Neural cell (in vitro differentiated cells): Measurements from ENCODE around the gene CLGN. TPM values are rescaled to one million over a fixed set of nuclear protein-coding genes. Genes with fewer than 3 reads are reported as not detected.

Experiments
- H2AFZ ChIP-seq: fragments of 200-600, 300-800 bp; sonication (generic), shearing (Covaris generic); 2 replicates; pipeline ENCODE4 v1.6.0; 2014; ENCODE audit warnings: low read depth, mild to moderate bottlenecking, antibody characterized with exemption, low read length, moderate library complexity
- H3F3A ChIP-seq: fragments of 200-600 bp; shearing (Covaris generic); 2 replicates; pipeline ENCODE4 v1.6.1; 2016; ENCODE audit warnings: mild to moderate bottlenecking, moderate library complexity, mixed read lengths, antibody characterized with exemption, low read length; ENCODE audit not compliant: insufficient read depth, poor library complexity, severe bottlenecking
- H3K27ac ChIP-seq: fragments of 200-600, 300-800 bp; sonication (generic), shearing (Covaris generic); 2 replicates; pipeline ENCODE4 v1.5.1; 2014; ENCODE audit warnings: mild to moderate bottlenecking, low read length, moderate library complexity
- H3K27me3 ChIP-seq: fragments of 300-800, 200-600 bp; sonication (generic), shearing (Covaris generic); 2 replicates; pipeline ENCODE4 v1.6.0; 2014; ENCODE audit warnings: mild to moderate bottlenecking, low read depth, low read length, moderate library complexity; ENCODE audit not compliant: insufficient read depth
- H3K36me3 ChIP-seq: fragments of 300-800, 200-600 bp; sonication (generic), shearing (Covaris generic); 2 replicates; pipeline ENCODE4 v1.5.1; 2014; ENCODE audit warnings: mild to moderate bottlenecking, antibody characterized with exemption, low read length, moderate library complexity; ENCODE audit not compliant: insufficient read depth
- H3K4me2 ChIP-seq: fragments of 300-800, 200-600 bp; sonication (generic), shearing (Covaris generic); 2 replicates; pipeline ENCODE4 v1.6.0; 2014; ENCODE audit warnings: mild to moderate bottlenecking, low read length
- H3K4me3 ChIP-seq: fragments of 300-800, 200-600 bp; sonication (generic), shearing (Covaris generic); 2 replicates; pipeline ENCODE4 v1.5.1; 2014; ENCODE audit warnings: mild to moderate bottlenecking, low read length, moderate library complexity
- H3K79me2 ChIP-seq: fragments of 200-600 bp; shearing (Covaris generic); replicated peaks from 2 replicates; pipeline ENCODE4 v1.6.0; 2014; ENCODE audit warnings: mild to moderate bottlenecking, low read length, moderate library complexity; ENCODE audit not compliant: insufficient read depth
- H3K9ac ChIP-seq: fragments of 300-800, 200-600 bp; sonication (generic), shearing (Covaris generic); 2 replicates; pipeline ENCODE4 v1.6.1; 2016; ENCODE audit warnings: mild to moderate bottlenecking, low read length, mixed read lengths
- H3K9me2 ChIP-seq: fragments of 200-600 bp; shearing (Covaris generic); 2 replicates; pipeline ENCODE4 v1.6.1; 2016; ENCODE audit warnings: mild to moderate bottlenecking, low read length, mixed read lengths; ENCODE audit not compliant: insufficient read depth
- H3K9me3 ChIP-seq: fragments of 200-600, 300-800 bp; sonication (generic), shearing (Covaris generic); 2 replicates; pipeline ENCODE4 v1.6.1; 2016; ENCODE audit warnings: mild to moderate bottlenecking, mixed run types, low read length, moderate library complexity, mixed read lengths
- H4K20me1 ChIP-seq: fragments of 200-600 bp; shearing (Covaris generic); 2 replicates; pipeline ENCODE4 v1.6.1; 2016; ENCODE audit warnings: mild to moderate bottlenecking, mixed run types; ENCODE audit not compliant: insufficient read depth
- CTCF ChIP-seq: fragments of 450-650 bp; IDR thresholded peaks from 2 replicates; pipeline ENCODE4 v1.5.1; 2014; ENCODE audit warnings: antibody characterized with exemption, mild to moderate bottlenecking, moderate library complexity; ENCODE audit not compliant: poor library complexity, severe bottlenecking
- EP300 ChIP-seq: fragments of 450-650 bp; conservative IDR thresholded peaks from 2 replicates; pipeline ENCODE4 v1.6.1; 2014; ENCODE audit warnings: antibody characterized with exemption, mild to moderate bottlenecking, moderate library complexity; ENCODE audit not compliant: poor library complexity, severe bottlenecking
- EZH2 ChIP-seq: fragments of 200-600, 300-800 bp; shearing (Covaris generic), sonication (generic); IDR thresholded peaks from 2 replicates; pipeline ENCODE4 v1.6.1; 2014; ENCODE audit warnings: antibody characterized with exemption, low read length, borderline replicate concordance, mild to moderate bottlenecking; ENCODE audit not compliant: insufficient read depth, poor library complexity, severe bottlenecking
- MXI1 ChIP-seq: fragments of 450-650 bp; conservative IDR thresholded peaks from 2 replicates; pipeline ENCODE4 v1.6.1; 2014; ENCODE audit warnings: antibody characterized with exemption, mild to moderate bottlenecking; ENCODE audit not compliant: poor library complexity, severe bottlenecking
- POLR2AphosphoS5 ChIP-seq: IDR thresholded peaks from 2 replicates; pipeline ENCODE4 v1.6.1; 2012
- RAD21 ChIP-seq: fragments of 450-650 bp; conservative IDR thresholded peaks from 2 replicates; pipeline ENCODE4 v1.6.1; 2014; ENCODE audit warnings: antibody characterized with exemption, mild to moderate bottlenecking, moderate library complexity
- REST ChIP-seq: IDR thresholded peaks from 2 replicates; pipeline ENCODE4 v1.6.1; 2012; ENCODE audit warnings: borderline replicate concordance
- SMC3 ChIP-seq: fragments of 450-650 bp; conservative IDR thresholded peaks from 2 replicates; pipeline ENCODE4 v1.6.1; 2014; ENCODE audit warnings: antibody characterized with exemption, mild to moderate bottlenecking, moderate library complexity; ENCODE audit not compliant: poor library complexity
- TAF1 ChIP-seq: IDR thresholded peaks from 2 replicates; pipeline ENCODE4 v1.6.1; 2012; ENCODE audit warnings: low read depth
- polyA plus RNA-seq: library from polyadenylated mRNA; depleted of rRNA; stranded (reverse); fragments of >200 nt; gene quantifications from 2 replicates; pipeline ENCODE4 v1.2.3, GENCODE V29; 2014

Gene CLGN
- polyA plus RNA-seq, 1 donor from 2014 or later, result 20.8 TPM

- Histone ChIP-seq H3K79me2 (no peaks in the 10 kb centered on the region), H3K4me2 (no peak overlapping the region), H3K27me3 (no peaks in the 10 kb centered on the region), H3K9ac (no peak overlapping the region), H3F3A (no peaks in the 10 kb centered on the region), H2AFZ (no peak overlapping the region), H3K9me2 (no peaks in the 10 kb centered on the region), H4K20me1 (no peaks in the 10 kb centered on the region), H3K36me3 (no peaks in the 10 kb centered on the region), H3K4me3 (no peak overlapping the region), H3K27ac (no peak overlapping the region), H3K9me3 (no peaks in the 10 kb centered on the region)
- TF ChIP-seq CTCF, result no peak
- TF ChIP-seq EP300, result no peak
- TF ChIP-seq TAF1, result no peak
- no peak for TF ChIP-seq POLR2AphosphoS5
- TF ChIP-seq REST, result no peak
- TF ChIP-seq RAD21, result no peak
- no peak for TF ChIP-seq MXI1
- TF ChIP-seq SMC3, result no peak
These were observed 42.6 kb upstream of the CLGN start for GRCh38 chr4:140469791-140470733.

DNA sequence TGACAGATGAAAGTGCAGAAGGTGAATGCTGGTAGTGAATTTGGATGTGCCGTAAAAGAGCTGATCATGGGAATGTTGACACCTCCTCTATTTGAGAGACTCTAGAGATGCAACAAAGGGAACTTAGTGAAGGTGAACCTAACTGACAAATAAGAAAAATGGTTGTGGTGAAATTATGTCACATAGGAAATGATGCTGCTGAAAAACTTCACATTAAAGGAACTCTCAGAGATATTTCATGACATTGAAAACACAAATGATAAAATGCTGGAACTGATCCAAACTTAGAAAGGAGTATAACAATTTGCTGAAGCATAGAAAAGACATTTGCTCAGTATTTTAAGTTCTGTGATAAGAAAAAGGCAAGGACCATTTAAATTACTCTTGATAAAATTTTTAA lies 38.7 kb upstream of the CLGN start:
- no peak overlapping the region for H3K27ac ChIP-seq
- H3K9me3 ChIP-seq, result no peaks in the 10 kb centered on the region
- no peaks in the 10 kb centered on the region for H3F3A ChIP-seq
- no peak overlapping the region for H3K4me2 ChIP-seq
- no peak overlapping the region for H2AFZ ChIP-seq
- H3K36me3 ChIP-seq, result no peaks in the 10 kb centered on the region
- H3K27me3 ChIP-seq, result no peaks in the 10 kb centered on the region
- H3K9me2 ChIP-seq, result no peaks in the 10 kb centered on the region
- no peak overlapping the region for H3K4me3 ChIP-seq
- TF ChIP-seq REST (no peak), EZH2 (no peak)
- no peak overlapping the region for H3K9ac ChIP-seq
- no peaks in the 10 kb centered on the region for H4K20me1 ChIP-seq
- H3K79me2 ChIP-seq, result no peaks in the 10 kb centered on the region
